Neural cell (in vitro differentiated cells): ENCODE results near the gene ZSWIM7. TPM values are rescaled to one million over a fixed set of nuclear protein-coding genes. Genes with fewer than 3 reads are reported as not detected.
"Not testable (repeated sequence)": the region's sequence is repeated elsewhere in the genome, so short reads cannot be mapped to it uniquely, and the experiment has no call there.

Experiments
- H2AFZ ChIP-seq: fragments of 200-600, 300-800 bp; sonication (generic), shearing (Covaris generic); 2 replicates; pipeline ENCODE4 v1.6.0; 2014; ENCODE audit warnings: low read depth, mild to moderate bottlenecking, antibody characterized with exemption, low read length, moderate library complexity
- H3F3A ChIP-seq: fragments of 200-600 bp; shearing (Covaris generic); 2 replicates; pipeline ENCODE4 v1.6.1; 2016; ENCODE audit warnings: mild to moderate bottlenecking, moderate library complexity, mixed read lengths, antibody characterized with exemption, low read length; ENCODE audit not compliant: insufficient read depth, poor library complexity, severe bottlenecking
- H3K27ac ChIP-seq: fragments of 200-600, 300-800 bp; sonication (generic), shearing (Covaris generic); 2 replicates; pipeline ENCODE4 v1.5.1; 2014; ENCODE audit warnings: mild to moderate bottlenecking, low read length, moderate library complexity
- H3K27me3 ChIP-seq: fragments of 300-800, 200-600 bp; sonication (generic), shearing (Covaris generic); 2 replicates; pipeline ENCODE4 v1.6.0; 2014; ENCODE audit warnings: mild to moderate bottlenecking, low read depth, low read length, moderate library complexity; ENCODE audit not compliant: insufficient read depth
- H3K36me3 ChIP-seq: fragments of 300-800, 200-600 bp; sonication (generic), shearing (Covaris generic); 2 replicates; pipeline ENCODE4 v1.5.1; 2014; ENCODE audit warnings: mild to moderate bottlenecking, antibody characterized with exemption, low read length, moderate library complexity; ENCODE audit not compliant: insufficient read depth
- H3K4me2 ChIP-seq: fragments of 300-800, 200-600 bp; sonication (generic), shearing (Covaris generic); 2 replicates; pipeline ENCODE4 v1.6.0; 2014; ENCODE audit warnings: mild to moderate bottlenecking, low read length
- H3K4me3 ChIP-seq: fragments of 300-800, 200-600 bp; sonication (generic), shearing (Covaris generic); 2 replicates; pipeline ENCODE4 v1.5.1; 2014; ENCODE audit warnings: mild to moderate bottlenecking, low read length, moderate library complexity
- H3K79me2 ChIP-seq: fragments of 200-600 bp; shearing (Covaris generic); replicated peaks from 2 replicates; pipeline ENCODE4 v1.6.0; 2014; ENCODE audit warnings: mild to moderate bottlenecking, low read length, moderate library complexity; ENCODE audit not compliant: insufficient read depth
- H3K9ac ChIP-seq: fragments of 300-800, 200-600 bp; sonication (generic), shearing (Covaris generic); 2 replicates; pipeline ENCODE4 v1.6.1; 2016; ENCODE audit warnings: mild to moderate bottlenecking, low read length, mixed read lengths
- H3K9me2 ChIP-seq: fragments of 200-600 bp; shearing (Covaris generic); 2 replicates; pipeline ENCODE4 v1.6.1; 2016; ENCODE audit warnings: mild to moderate bottlenecking, low read length, mixed read lengths; ENCODE audit not compliant: insufficient read depth
- H3K9me3 ChIP-seq: fragments of 200-600, 300-800 bp; sonication (generic), shearing (Covaris generic); 2 replicates; pipeline ENCODE4 v1.6.1; 2016; ENCODE audit warnings: mild to moderate bottlenecking, mixed run types, low read length, moderate library complexity, mixed read lengths
- H4K20me1 ChIP-seq: fragments of 200-600 bp; shearing (Covaris generic); 2 replicates; pipeline ENCODE4 v1.6.1; 2016; ENCODE audit warnings: mild to moderate bottlenecking, mixed run types; ENCODE audit not compliant: insufficient read depth
- CTCF ChIP-seq: fragments of 450-650 bp; IDR thresholded peaks from 2 replicates; pipeline ENCODE4 v1.5.1; 2014; ENCODE audit warnings: antibody characterized with exemption, mild to moderate bottlenecking, moderate library complexity; ENCODE audit not compliant: poor library complexity, severe bottlenecking
- EP300 ChIP-seq: fragments of 450-650 bp; conservative IDR thresholded peaks from 2 replicates; pipeline ENCODE4 v1.6.1; 2014; ENCODE audit warnings: antibody characterized with exemption, mild to moderate bottlenecking, moderate library complexity; ENCODE audit not compliant: poor library complexity, severe bottlenecking
- EZH2 ChIP-seq: fragments of 200-600, 300-800 bp; shearing (Covaris generic), sonication (generic); IDR thresholded peaks from 2 replicates; pipeline ENCODE4 v1.6.1; 2014; ENCODE audit warnings: antibody characterized with exemption, low read length, borderline replicate concordance, mild to moderate bottlenecking; ENCODE audit not compliant: insufficient read depth, poor library complexity, severe bottlenecking
- MXI1 ChIP-seq: fragments of 450-650 bp; conservative IDR thresholded peaks from 2 replicates; pipeline ENCODE4 v1.6.1; 2014; ENCODE audit warnings: antibody characterized with exemption, mild to moderate bottlenecking; ENCODE audit not compliant: poor library complexity, severe bottlenecking
- POLR2AphosphoS5 ChIP-seq: IDR thresholded peaks from 2 replicates; pipeline ENCODE4 v1.6.1; 2012
- RAD21 ChIP-seq: fragments of 450-650 bp; conservative IDR thresholded peaks from 2 replicates; pipeline ENCODE4 v1.6.1; 2014; ENCODE audit warnings: antibody characterized with exemption, mild to moderate bottlenecking, moderate library complexity
- REST ChIP-seq: IDR thresholded peaks from 2 replicates; pipeline ENCODE4 v1.6.1; 2012; ENCODE audit warnings: borderline replicate concordance
- SMC3 ChIP-seq: fragments of 450-650 bp; conservative IDR thresholded peaks from 2 replicates; pipeline ENCODE4 v1.6.1; 2014; ENCODE audit warnings: antibody characterized with exemption, mild to moderate bottlenecking, moderate library complexity; ENCODE audit not compliant: poor library complexity
- TAF1 ChIP-seq: IDR thresholded peaks from 2 replicates; pipeline ENCODE4 v1.6.1; 2012; ENCODE audit warnings: low read depth
- polyA plus RNA-seq: library from polyadenylated mRNA; depleted of rRNA; stranded (reverse); fragments of >200 nt; gene quantifications from 2 replicates; pipeline ENCODE4 v1.2.3, GENCODE V29; 2014

Gene ZSWIM7
- polyA plus RNA-seq, 1 donor from 2014 or later = 34.0 TPM

GRCh38 chr17:15981646-15982580 lies 17.6 kb downstream of the ZSWIM7 start:
- H3K27me3 ChIP-seq = no peaks in the 10 kb centered on the region
- peaks cover 13% of the 10 kb centered on the region for H3K36me3 ChIP-seq
- H3K79me2 ChIP-seq = no peaks in the 10 kb centered on the region
- no peaks in the 10 kb centered on the region for H3K9me2 ChIP-seq
- no peak overlapping the region for H3K4me2 ChIP-seq
- H3K4me3 ChIP-seq = no peak overlapping the region
- no peak overlapping the region for H3K9ac ChIP-seq
- no peak overlapping the region for H3K27ac ChIP-seq
- no peaks in the 10 kb centered on the region for H4K20me1 ChIP-seq
- no peaks in the 10 kb centered on the region for H3K9me3 ChIP-seq
- H2AFZ ChIP-seq = no peak overlapping the region
- TF ChIP-seq EP300 = no peak
- TF ChIP-seq MXI1 = no peak
- no peaks in the 10 kb centered on the region for H3F3A ChIP-seq

DNA sequence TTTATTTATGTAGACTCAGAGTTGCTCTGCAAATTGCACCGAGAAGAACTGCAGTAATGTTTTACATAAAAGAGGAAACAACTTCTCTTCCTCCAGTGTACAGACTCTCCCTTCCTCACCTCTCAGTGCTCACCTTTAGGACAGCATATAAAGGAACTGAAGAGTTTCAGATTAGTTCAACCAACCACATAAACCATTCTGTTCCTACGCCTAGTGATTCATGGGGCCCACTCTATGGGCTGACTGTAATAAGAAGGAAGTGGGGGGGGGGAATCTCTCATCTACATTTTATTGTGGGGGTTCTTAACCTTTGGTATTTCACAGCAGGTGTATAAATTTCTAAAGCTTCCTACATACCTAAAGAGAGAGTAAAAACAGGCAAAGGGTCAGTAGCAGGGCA lies 18.3 kb downstream of the ZSWIM7 start:
- H3K27ac ChIP-seq = no peak overlapping the region
- TF ChIP-seq EP300 (no peak), RAD21 (no peak), TAF1 (no peak), REST (no peak), SMC3 (no peak), CTCF (no peak), EZH2 (no peak), MXI1 (no peak), POLR2AphosphoS5 (no peak)
- no peak overlapping the region for H2AFZ ChIP-seq
- no peaks in the 10 kb centered on the region for H3K27me3 ChIP-seq
- peaks cover 13% of the 10 kb centered on the region for H3K36me3 ChIP-seq
- H3K9me2 ChIP-seq = no peaks in the 10 kb centered on the region
- no peak overlapping the region for H3K4me3 ChIP-seq
- no peak overlapping the region for H3K4me2 ChIP-seq
- no peaks in the 10 kb centered on the region for H3K9me3 ChIP-seq
- H4K20me1 ChIP-seq = no peaks in the 10 kb centered on the region
- no peak overlapping the region for H3K9ac ChIP-seq
- H3K79me2 ChIP-seq = no peaks in the 10 kb centered on the region
- H3F3A ChIP-seq = no peaks in the 10 kb centered on the region

GRCh38 chr17:15979013-15979412 lies 20.5 kb downstream of the ZSWIM7 start:
- H3K4me3 ChIP-seq, H3K27ac ChIP-seq, H3K9me3 ChIP-seq, H2AFZ ChIP-seq, H3F3A ChIP-seq, H3K9me2 ChIP-seq, H3K79me2 ChIP-seq, H3K4me2 ChIP-seq, H3K9ac ChIP-seq, H3K27me3 ChIP-seq, H4K20me1 ChIP-seq: not testable (repeated sequence)
- H3K36me3 ChIP-seq = peaks cover 13% of the 10 kb centered on the region
